Sigmoid colon (tissue), 4 donors: ENCODE measurements around the gene RAB3C.

Source experiments
- EP300 ChIP-seq, 4 donors: sonication (generic); formaldehyde crosslinking; IDR thresholded peaks; one replicate each; pipeline ENCODE4 v1.6.1; 2017; ENCODE audit warnings: antibody characterized with exemption in 4 of 4
- POLR2A ChIP-seq, 2 donors: fragments of 450-650 bp; IDR thresholded peaks; one replicate each; pipeline ENCODE4 v1.6.1; 2016; ENCODE audit warnings: antibody characterized with exemption in 2 of 2, mild to moderate bottlenecking in 2 of 2, moderate library complexity in 2 of 2
- TF ChIP-seq, protein P1 (sequence below), 4 experiments: fragments of 450-650 bp in 3 of 4; fragments of 200-600 bp in 1 of 4; IDR thresholded peaks; one replicate each; pipeline ENCODE4 v1.5.1; 2016 to 2019; ENCODE audit warnings: antibody characterized with exemption in 4 of 4, mild to moderate bottlenecking in 3 of 4, moderate library complexity in 2 of 4

DNA sequence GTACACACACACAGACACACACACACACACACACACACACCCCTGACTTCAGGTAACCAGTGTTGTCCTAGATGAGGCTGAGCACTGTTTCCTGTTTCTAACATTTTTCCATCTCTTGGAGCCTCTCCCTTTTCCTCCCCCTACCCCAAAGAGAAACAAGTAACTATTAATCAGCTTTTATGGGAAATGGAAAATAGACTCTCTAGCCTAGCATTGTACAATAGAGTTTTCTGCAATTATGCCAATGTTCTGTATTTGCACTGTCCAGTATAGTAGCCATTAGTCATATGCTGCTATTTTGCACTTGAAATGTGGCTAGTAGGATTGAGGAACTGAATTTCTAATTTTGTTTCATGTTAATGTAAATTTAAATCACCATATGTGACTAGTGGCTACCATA, 33.1 kb downstream of the RAB3C start:
- TF ChIP-seq EP300 (IDR thresholded peaks at IDR 0.05): no peak
- no peak for TF ChIP-seq POLR2A (IDR thresholded peaks at IDR 0.05)
- TF ChIP-seq, protein P1, sequence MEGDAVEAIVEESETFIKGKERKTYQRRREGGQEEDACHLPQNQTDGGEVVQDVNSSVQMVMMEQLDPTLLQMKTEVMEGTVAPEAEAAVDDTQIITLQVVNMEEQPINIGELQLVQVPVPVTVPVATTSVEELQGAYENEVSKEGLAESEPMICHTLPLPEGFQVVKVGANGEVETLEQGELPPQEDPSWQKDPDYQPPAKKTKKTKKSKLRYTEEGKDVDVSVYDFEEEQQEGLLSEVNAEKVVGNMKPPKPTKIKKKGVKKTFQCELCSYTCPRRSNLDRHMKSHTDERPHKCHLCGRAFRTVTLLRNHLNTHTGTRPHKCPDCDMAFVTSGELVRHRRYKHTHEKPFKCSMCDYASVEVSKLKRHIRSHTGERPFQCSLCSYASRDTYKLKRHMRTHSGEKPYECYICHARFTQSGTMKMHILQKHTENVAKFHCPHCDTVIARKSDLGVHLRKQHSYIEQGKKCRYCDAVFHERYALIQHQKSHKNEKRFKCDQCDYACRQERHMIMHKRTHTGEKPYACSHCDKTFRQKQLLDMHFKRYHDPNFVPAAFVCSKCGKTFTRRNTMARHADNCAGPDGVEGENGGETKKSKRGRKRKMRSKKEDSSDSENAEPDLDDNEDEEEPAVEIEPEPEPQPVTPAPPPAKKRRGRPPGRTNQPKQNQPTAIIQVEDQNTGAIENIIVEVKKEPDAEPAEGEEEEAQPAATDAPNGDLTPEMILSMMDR (IDR thresholded peaks at IDR 0.05): no peak
